Central memory CD8-positive, alpha-beta T cell (primary cell): Measurements from ENCODE around the gene NLRP2B.
"Not testable (repeated sequence)": the region's sequence is repeated elsewhere in the genome, so short reads cannot be mapped to it uniquely, and the experiment has no call there.

Source experiments
- ATAC-seq: fragments of 150-1000 bp; cut with Tn5 transposase; replicated peaks from 2 replicates; pipeline ENCODE4 v1.10.0; 2022; ENCODE audit warnings: mild to moderate bottlenecking, moderate FRiP score, moderate number of reproducible peaks; ENCODE audit not compliant: poor library complexity, severe bottlenecking; ENCODE audit errors: extremely low read depth
- DNase-seq, 2 donors: peaks; one replicate each; pipeline ENCODE4 v3.0.0; 2021; ENCODE audit warnings: low spot score in 2 of 2
- H3K27ac Mint-ChIP-seq: one replicate; pipeline ENCODE4 v1.8.0; 2022; ENCODE audit warnings: low read depth, mild to moderate bottlenecking, moderate library complexity, mixed read lengths
- H3K27me3 Mint-ChIP-seq: one replicate; pipeline ENCODE4 v1.8.0; 2022; ENCODE audit warnings: mixed read lengths
- H3K36me3 Mint-ChIP-seq: one replicate; pipeline ENCODE4 v1.8.0; 2022; ENCODE audit warnings: mild to moderate bottlenecking, moderate library complexity, mixed read lengths; ENCODE audit not compliant: insufficient read depth
- H3K4me1 Mint-ChIP-seq: one replicate; pipeline ENCODE4 v1.8.0; 2022; ENCODE audit warnings: mixed read lengths
- H3K4me3 Mint-ChIP-seq: one replicate; pipeline ENCODE4 v1.8.0; 2022; ENCODE audit warnings: mild to moderate bottlenecking, moderate library complexity, mixed read lengths
- H3K9me3 Mint-ChIP-seq: one replicate; pipeline ENCODE4 v1.8.0; 2022; ENCODE audit warnings: mixed read lengths

NLRP2B gene

DNA sequence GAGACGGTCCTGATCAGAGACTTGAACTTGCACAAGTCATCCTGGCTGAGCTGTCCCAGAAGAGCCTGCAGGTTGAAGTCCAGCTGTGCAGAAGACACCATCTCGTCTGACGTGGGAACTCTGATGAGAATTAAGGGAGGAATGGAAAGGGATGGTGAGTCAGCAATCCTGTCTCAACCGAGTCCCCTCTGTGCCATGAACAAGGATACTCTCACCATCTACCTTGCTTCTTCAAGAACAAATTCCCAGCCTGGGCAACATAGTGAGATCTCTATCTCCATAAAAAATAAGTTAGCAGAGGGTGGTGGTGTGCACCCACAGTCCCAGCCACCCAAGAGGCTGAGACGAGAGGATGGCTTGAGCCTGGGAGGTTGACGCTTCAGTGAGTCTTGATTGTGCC, at the start of gene NLRP2B:
TSS of gene NLRP2B (minus strand) at position 101 of the 400 bp plus-strand sequence.
- Mint-ChIP-seq H3K27me3 (peaks cover 10% of the 10 kb centered on the region), H3K4me3 (no peak within 1 kb of the TSS), H3K9me3 (no peaks in the 10 kb centered on the region), H3K4me1 (no peaks in the 10 kb centered on the region), H3K27ac (no peak within 1 kb of the TSS), H3K36me3 (no peaks in the 10 kb centered on the region)
- ATAC-seq (no peak), DNase-seq (no peak)

GRCh38 chrX:57725995-57726394, 45.9 kb upstream of the NLRP2B start:
- not testable (repeated sequence) for DNase-seq, H3K27me3 Mint-ChIP-seq, H3K4me3 Mint-ChIP-seq, H3K27ac Mint-ChIP-seq, ATAC-seq, H3K4me1 Mint-ChIP-seq, H3K36me3 Mint-ChIP-seq
- H3K9me3 Mint-ChIP-seq: peaks cover 29% of the 10 kb centered on the region

GRCh38 chrX:57681341-57681740, 1.3 kb upstream of the NLRP2B start:
- H3K4me3 Mint-ChIP-seq: no peak overlapping the region
- ATAC-seq (no peak), DNase-seq (no peak)
- no peak overlapping the region for H3K27ac Mint-ChIP-seq
- H3K4me1 Mint-ChIP-seq: no peaks in the 10 kb centered on the region
- H3K9me3 Mint-ChIP-seq: no peaks in the 10 kb centered on the region
- no peaks in the 10 kb centered on the region for H3K36me3 Mint-ChIP-seq
- H3K27me3 Mint-ChIP-seq: peaks cover 10% of the 10 kb centered on the region

DNA sequence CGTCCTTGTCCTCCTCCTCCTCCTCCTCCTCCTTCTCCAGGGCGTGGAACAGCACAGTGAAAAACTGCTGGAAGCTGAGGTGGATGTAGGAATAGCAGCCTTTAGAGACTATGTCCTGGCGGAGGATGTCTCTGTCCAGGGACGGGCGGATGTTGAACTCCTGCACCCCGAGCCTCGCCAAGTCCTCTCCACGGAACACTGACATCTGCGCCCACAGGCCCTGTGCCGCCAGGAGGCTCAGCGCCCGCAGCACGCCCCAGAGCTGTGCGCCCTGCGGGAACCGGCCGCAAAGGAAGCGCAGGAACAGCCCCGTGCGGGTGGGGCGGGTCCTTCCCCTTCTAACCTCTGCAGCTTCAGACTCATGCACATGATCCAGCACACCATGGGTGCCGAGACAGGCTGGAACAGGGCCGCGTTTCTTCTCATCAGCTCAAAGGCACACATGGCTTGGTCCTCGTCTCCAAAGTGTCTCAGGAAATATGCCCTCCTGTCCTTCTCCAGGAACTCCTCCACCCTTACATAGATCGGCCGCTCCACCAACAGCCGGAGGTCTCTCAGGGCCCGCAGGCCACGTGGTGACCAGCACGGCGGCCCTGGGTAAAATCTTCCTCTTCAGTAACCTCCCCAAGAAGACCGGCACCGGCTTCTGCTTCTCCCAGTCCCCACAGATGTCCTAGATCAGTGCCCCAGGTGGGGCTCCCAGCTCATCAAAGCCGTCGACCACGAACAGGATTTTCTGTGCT, 1.2 kb downstream of the NLRP2B start:
- Mint-ChIP-seq H3K27ac (no peak overlapping the region), H3K36me3 (no peaks in the 10 kb centered on the region), H3K9me3 (no peaks in the 10 kb centered on the region), H3K27me3 (peaks cover 10% of the 10 kb centered on the region), H3K4me3 (no peak overlapping the region), H3K4me1 (no peaks in the 10 kb centered on the region)
- ATAC-seq (no peak), DNase-seq (no peak)

GRCh38 chrX:57677132-57677858, 2.8 kb downstream of the NLRP2B start:
- Mint-ChIP-seq H3K4me1 (no peaks in the 10 kb centered on the region), H3K27me3 (peaks cover 10% of the 10 kb centered on the region), H3K9me3 (no peaks in the 10 kb centered on the region), H3K27ac (no peak overlapping the region), H3K36me3 (no peaks in the 10 kb centered on the region), H3K4me3 (no peak overlapping the region)
- DNase-seq: no peak
- no peak for ATAC-seq

DNA sequence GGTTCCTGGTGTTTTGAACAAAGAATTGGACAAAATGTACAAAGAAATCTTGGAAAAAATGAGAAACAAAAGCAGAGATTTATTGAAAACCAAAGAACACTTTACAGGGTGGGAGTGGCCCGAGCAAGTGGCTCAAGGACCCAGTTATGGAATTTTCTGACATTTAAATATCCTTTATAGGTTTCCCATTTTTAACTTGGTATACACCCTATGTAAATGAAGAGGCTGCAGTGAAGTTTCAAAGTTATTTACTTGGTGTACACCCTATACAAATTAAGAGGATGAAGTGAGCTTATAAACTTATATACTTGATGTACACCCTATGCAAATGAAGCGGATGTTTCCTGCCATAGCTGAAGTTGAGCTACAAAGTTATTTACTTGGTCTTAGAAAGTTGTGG, 4.7 kb downstream of the NLRP2B start:
- Mint-ChIP-seq H3K4me3 (no peak overlapping the region), H3K9me3 (no peaks in the 10 kb centered on the region), H3K27ac (no peak overlapping the region), H3K27me3 (peaks cover 10% of the 10 kb centered on the region), H3K36me3 (no peaks in the 10 kb centered on the region), H3K4me1 (no peaks in the 10 kb centered on the region)
- ATAC-seq (no peak), DNase-seq (no peak)

GRCh38 chrX:57674861-57675260, 5.2 kb downstream of the NLRP2B start:
- DNase-seq: no peak
- H3K36me3 Mint-ChIP-seq: no peaks in the 10 kb centered on the region
- no peak for ATAC-seq
- H3K27ac Mint-ChIP-seq: no peak overlapping the region
- H3K9me3 Mint-ChIP-seq: no peaks in the 10 kb centered on the region
- no peaks in the 10 kb centered on the region for H3K4me1 Mint-ChIP-seq
- H3K4me3 Mint-ChIP-seq: no peak overlapping the region
- peaks cover 6% of the 10 kb centered on the region for H3K27me3 Mint-ChIP-seq

GRCh38 chrX:57669961-57670360, 10.1 kb downstream of the NLRP2B start:
- Mint-ChIP-seq H3K4me3 (no peak overlapping the region), H3K27me3 (no peaks in the 10 kb centered on the region), H3K9me3 (no peaks in the 10 kb centered on the region), H3K4me1 (no peaks in the 10 kb centered on the region), H3K27ac (no peak overlapping the region), H3K36me3 (no peaks in the 10 kb centered on the region)
- ATAC-seq: no peak
- no peak for DNase-seq

- ATAC-seq: no peak
- Mint-ChIP-seq H3K36me3 (no peaks in the 10 kb centered on the region), H3K4me3 (no peak overlapping the region), H3K27me3 (peaks cover 4% of the 10 kb centered on the region), H3K27ac (no peak overlapping the region), H3K4me1 (no peaks in the 10 kb centered on the region), H3K9me3 (no peaks in the 10 kb centered on the region)
- DNase-seq: no peak
These were observed 13.1 kb downstream of the NLRP2B start for GRCh38 chrX:57667010-57667409.

DNA sequence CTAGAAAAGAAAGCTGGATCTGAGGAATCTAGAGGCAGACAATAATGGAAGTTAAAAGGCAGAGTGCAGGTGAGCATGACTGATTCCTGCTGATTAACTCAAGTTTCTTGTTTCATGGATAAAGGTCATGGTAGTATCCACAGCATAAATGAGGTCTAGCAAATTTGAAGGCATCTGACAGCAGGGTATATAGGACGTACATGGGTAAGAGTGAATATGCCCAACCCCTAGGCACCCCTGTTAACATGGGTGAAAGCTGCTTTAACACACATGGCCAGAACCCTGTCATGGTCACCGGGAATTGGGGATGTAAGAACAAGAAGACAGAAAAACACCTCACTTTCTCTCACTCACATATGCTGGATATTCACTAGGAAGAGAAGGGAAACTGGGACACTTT, 25.0 kb downstream of the NLRP2B start:
- no peaks in the 10 kb centered on the region for H3K27me3 Mint-ChIP-seq
- DNase-seq (no peak), ATAC-seq (no peak)
- H3K9me3 Mint-ChIP-seq: no peaks in the 10 kb centered on the region
- H3K27ac Mint-ChIP-seq: no peak overlapping the region
- no peak overlapping the region for H3K4me3 Mint-ChIP-seq
- no peaks in the 10 kb centered on the region for H3K36me3 Mint-ChIP-seq
- no peaks in the 10 kb centered on the region for H3K4me1 Mint-ChIP-seq

GRCh38 chrX:57652705-57653104, 27.4 kb downstream of the NLRP2B start:
- Mint-ChIP-seq H3K36me3 (no peaks in the 10 kb centered on the region), H3K9me3 (no peaks in the 10 kb centered on the region), H3K27ac (no peak overlapping the region), H3K27me3 (no peaks in the 10 kb centered on the region), H3K4me3 (no peak overlapping the region), H3K4me1 (no peaks in the 10 kb centered on the region)
- no peak for DNase-seq
- ATAC-seq: no peak

DNA sequence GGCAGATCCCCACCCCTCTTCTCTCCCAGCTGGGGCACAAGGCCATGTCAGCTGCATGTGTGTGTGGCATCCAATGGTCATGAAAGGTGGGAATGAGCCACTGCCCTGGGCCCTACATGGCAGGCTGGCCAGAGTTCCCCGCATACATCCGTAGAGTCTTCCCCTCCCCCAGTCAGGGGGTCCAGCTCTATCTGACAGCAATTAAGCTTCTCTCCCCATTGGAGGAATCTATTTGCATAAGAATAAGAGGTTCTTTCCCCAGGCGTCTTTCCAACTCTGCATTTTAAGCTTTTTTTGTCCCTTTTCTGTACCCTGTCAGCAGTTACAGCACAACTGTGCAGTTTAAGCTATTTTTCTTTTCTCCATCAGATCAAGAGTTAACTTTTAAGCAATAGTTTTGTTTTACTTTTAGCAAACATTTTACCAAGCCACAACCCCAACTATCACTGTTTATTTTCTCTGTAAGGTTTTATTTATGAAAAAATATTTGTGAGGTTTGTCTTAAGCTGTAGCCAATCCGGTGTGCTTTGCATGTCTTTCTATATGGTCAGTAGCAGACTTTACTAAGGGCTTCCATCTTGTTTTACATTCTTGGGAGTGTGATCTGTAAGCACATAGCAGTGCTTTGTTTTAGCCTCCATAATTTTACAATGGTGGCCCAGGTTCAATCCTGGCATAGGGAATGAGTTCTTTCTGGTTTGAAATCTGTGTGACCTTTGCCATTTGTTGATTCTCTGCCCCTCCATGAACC, 28.7 kb downstream of the NLRP2B start:
- Mint-ChIP-seq H3K4me1 (no peaks in the 10 kb centered on the region), H3K9me3 (no peaks in the 10 kb centered on the region), H3K4me3 (no peak overlapping the region), H3K36me3 (no peaks in the 10 kb centered on the region), H3K27ac (no peak overlapping the region), H3K27me3 (no peaks in the 10 kb centered on the region)
- no peak for ATAC-seq
- DNase-seq: no peak

GRCh38 chrX:57647020-57647419, 33.0 kb downstream of the NLRP2B start:
- H3K4me3 Mint-ChIP-seq: no peak overlapping the region
- no peaks in the 10 kb centered on the region for H3K4me1 Mint-ChIP-seq
- no peak overlapping the region for H3K27ac Mint-ChIP-seq
- H3K27me3 Mint-ChIP-seq: no peaks in the 10 kb centered on the region
- DNase-seq: no peak
- no peaks in the 10 kb centered on the region for H3K9me3 Mint-ChIP-seq
- no peak for ATAC-seq
- H3K36me3 Mint-ChIP-seq: no peaks in the 10 kb centered on the region
